Epithelial cell of esophagus (primary cell): ENCODE measurements around the gene DSCAML1.

Source experiments
- DNase-seq: peaks from one replicate; pipeline ENCODE4 v3.0.0; 2010; ENCODE audit warnings: low read depth
- H3K4me3 ChIP-seq: 2 replicates; pipeline ENCODE4 v1.5.1; 2011; ENCODE audit warnings: mild to moderate bottlenecking, low read length, control low read depth
- TF ChIP-seq, protein P1 (sequence below): IDR thresholded peaks from 2 replicates; pipeline ENCODE4 v1.5.1; 2011; ENCODE audit warnings: low read depth, mild to moderate bottlenecking, low read length, control low read depth, inconsistent platforms; ENCODE audit not compliant: insufficient read depth; ENCODE audit errors: missing control alignments

Gene DSCAML1

DNA sequence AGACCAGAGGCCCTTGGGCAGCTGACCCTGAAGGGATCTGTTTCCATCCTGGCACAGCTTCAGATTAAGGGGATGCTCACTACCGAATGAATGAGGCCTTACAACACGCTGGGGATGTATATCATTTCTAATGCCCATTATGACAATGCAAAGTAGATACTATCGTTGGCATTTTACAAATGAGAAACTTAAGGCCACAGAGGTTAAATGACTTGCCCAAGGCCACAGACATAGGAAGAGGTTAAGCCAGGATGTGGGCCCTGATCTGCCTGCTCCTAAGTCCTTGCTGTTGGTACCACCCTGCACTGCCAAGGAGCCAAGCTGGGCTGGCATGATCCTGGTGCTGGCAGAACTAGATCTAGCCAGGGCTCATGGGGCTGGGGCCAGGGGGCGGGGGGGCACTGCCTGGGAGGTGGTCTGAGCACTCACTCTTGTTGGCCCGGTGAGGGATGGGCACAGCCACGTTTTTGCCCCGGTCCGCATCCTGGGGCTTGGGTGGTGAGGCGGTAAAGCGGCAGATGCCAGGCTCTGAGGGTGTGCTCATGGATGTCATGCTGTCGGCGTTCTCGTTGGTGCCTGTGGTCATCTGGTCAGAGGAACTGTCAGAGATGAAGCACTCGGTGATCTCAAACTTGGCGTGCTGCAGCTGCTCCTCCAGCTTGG is 366.6 kb downstream of the DSCAML1 start:
- TF ChIP-seq, protein P1, sequence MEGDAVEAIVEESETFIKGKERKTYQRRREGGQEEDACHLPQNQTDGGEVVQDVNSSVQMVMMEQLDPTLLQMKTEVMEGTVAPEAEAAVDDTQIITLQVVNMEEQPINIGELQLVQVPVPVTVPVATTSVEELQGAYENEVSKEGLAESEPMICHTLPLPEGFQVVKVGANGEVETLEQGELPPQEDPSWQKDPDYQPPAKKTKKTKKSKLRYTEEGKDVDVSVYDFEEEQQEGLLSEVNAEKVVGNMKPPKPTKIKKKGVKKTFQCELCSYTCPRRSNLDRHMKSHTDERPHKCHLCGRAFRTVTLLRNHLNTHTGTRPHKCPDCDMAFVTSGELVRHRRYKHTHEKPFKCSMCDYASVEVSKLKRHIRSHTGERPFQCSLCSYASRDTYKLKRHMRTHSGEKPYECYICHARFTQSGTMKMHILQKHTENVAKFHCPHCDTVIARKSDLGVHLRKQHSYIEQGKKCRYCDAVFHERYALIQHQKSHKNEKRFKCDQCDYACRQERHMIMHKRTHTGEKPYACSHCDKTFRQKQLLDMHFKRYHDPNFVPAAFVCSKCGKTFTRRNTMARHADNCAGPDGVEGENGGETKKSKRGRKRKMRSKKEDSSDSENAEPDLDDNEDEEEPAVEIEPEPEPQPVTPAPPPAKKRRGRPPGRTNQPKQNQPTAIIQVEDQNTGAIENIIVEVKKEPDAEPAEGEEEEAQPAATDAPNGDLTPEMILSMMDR, result no peak
- DNase-seq, result no peak
- no peak overlapping the region for H3K4me3 ChIP-seq

DNA sequence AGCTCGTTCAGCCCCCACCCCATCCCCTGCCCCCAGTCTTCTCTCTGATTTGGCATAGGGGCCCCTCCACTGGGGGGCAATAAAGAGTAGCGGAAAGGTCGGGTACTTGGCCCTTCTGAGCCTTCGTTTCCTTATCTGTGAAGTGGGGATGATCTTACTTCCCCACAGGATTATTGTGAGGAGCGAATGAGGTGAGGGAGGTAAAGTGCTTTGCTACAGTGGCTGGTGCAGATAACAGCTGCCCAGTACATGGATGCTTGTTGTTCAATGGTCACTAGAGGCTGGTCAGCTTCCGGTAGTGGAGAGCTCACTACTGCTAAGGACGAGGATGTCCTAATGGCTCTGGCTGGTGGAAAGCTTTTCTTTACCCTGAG is 368.2 kb downstream of the DSCAML1 start:
- no peak for DNase-seq
- TF ChIP-seq, protein P1, result no peak
- no peak overlapping the region for H3K4me3 ChIP-seq

DNA sequence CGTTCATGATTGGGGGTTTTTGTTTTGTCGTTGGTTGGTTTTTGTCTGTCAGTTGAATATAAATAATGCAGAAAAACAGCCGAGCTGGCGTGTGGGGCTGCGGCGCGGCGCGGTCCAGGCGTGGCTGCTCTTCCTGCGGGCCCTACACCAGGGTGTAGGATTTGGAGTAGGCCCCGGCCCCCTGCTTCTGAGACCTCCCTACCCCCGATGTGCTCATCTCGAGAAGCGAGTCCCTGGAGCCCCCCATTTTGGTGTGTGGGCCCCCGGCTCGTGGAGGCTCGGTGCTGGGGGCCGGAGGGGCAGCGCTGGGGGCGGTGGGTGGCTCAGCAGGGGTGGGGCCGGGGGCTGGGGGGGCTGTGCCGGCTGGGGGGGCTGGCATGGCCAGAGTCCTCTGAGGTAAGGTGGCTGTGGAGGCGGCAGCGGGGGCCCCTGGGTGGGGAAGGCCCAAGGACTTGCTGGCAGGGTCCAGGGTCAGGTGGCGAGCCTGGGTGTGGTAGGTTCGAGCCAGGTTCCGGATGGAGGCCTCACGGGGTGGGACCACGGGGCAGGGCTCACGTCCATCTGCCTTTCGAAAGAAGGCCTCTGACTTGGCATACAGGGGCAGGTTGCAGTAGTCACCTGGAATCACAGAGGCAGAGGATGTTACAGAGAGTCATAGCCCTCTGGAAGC is 368.7 kb downstream of the DSCAML1 start:
- no peak for DNase-seq
- no peak overlapping the region for H3K4me3 ChIP-seq
- TF ChIP-seq, protein P1, result no peak

DNA sequence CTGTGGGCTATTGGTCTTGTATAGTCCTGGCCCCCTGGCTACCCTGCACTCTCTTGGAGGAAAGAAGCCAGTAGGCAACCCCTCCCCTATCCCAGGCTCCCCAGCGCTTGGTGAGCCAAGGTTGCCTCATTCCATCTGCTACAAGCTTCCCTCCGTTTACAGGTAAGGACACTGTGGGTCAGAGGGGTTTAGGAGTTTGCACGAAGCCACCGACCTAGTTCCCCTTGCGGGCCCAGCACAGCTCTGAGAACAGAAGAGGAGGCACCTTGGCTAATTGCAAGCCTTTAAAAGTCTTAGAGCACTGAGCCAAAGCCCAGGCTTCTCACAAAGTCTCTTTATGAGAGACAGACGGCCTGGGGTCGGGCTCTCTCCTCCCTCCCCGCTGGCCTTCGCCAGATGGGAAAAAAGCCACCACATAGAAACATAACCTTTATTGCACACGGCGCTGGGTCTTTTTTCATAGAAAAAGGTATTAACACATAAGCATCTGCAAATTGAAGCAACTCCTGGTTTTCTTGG is 369.6 kb downstream of the DSCAML1 start:
- TF ChIP-seq, protein P1, result no peak
- no peak overlapping the region for H3K4me3 ChIP-seq
- DNase-seq, result no peak

DNA sequence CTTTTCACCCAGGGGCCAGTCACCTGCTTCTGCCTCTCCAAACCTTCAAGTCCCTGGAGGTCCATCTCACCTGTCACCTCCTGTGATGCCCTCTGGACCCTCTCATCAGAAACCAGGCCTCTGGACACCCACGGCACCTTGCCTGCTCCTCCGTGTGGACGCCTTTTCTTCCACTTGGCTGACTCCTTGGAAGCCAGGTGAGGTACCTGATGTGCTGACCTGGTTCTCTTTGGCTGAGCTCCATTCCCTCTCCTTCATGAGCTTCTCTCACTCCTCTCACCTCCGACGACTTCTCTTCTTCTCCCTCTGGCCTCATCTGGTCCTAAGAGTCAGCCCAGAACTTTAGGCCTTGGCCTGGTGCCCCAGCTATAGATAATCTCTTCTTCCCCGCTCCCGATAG is 370.1 kb downstream of the DSCAML1 start:
- TF ChIP-seq, protein P1, result no peak
- H3K4me3 ChIP-seq, result no peak overlapping the region
- DNase-seq, result no peak

DNA sequence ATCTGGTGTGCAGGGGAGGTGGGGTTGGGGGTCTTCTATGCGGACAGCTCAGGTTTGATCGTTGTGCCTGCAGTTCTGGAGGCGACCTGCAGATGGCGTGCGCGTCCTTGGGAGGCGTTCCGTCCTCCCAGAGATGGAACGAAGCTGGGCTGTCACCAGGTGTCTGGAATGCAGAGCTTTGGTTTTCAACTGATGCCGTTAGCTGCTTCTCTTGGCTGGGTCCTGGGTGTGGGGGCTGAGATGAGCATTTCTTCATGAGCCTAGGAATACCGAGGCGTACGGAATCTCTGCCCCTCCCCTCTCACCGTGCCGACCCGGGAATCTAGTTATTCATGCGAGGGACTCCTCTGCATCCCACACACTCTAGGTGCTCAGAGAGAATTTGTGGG is 370.7 kb downstream of the DSCAML1 start:
- TF ChIP-seq, protein P1, result peak; percentile 98
- DNase-seq, result peak; percentile 49
- no peak overlapping the region for H3K4me3 ChIP-seq

DNA sequence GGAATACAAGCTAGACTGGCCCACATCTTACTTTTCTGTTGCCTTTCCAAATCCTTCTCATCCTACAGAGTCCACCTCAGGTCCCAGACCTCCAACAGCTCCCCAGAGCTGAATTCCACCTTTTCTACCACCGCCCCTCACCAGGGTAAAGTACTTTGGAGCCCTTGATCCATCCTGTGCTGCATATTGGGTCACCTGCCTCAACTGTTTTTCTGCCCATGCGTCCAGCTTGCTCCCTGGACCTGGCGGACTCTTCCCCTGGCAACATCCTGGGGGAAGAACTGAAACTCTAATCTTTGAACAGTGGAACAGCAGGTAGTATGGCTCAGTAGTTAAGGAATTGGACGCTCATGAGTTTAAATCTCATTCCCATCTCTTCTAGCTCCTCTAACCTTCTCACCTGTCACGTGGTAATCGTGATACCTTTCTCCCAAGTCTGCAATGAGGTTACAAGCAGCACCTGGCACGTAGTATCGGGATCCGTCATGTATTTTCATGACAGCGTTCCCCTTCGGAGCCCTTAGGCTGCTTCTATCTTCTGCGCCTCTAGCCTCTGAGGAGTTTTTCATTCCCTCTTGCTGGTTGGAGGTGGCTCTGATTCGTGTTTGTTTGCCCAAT is 371.2 kb downstream of the DSCAML1 start:
- no peak for DNase-seq
- H3K4me3 ChIP-seq, result no peak overlapping the region
- TF ChIP-seq, protein P1, result no peak
